RWPE1 (cell line): ENCODE results near the gene ANXA5.

ENCODE experiments used
- CTCF ChIA-PET: fragments of 350-600 bp; sonication (Branson Sonifier 250); formaldehyde crosslinking; extraction: SDS; loops from one replicate; lab custom pipeline; 2021; lab: Yijun Ruan, JAX
- POLR2A ChIA-PET: fragments of 400-600 bp; formaldehyde crosslinking; extraction: SDS; loops from one replicate; lab custom pipeline; 2020; ENCODE audit warnings: antibody characterized with exemption; ENCODE audit not compliant: low non-redundant PET; lab: Yijun Ruan, JAX
- DNase-seq: peaks from one replicate; pipeline ENCODE4 v3.0.0; 2012; ENCODE audit warnings: low spot score
- H3K27ac ChIP-seq: fragments of 450-650 bp; 2 replicates; pipeline ENCODE4 v1.5.1; 2017
- CTCF ChIP-seq: fragments of 450-650 bp; conservative IDR thresholded peaks from 2 replicates; pipeline ENCODE4 v1.5.1; 2017; ENCODE audit warnings: low read depth, mild to moderate bottlenecking

ANXA5 gene

GRCh38 chr4:121696581-121697461 is at the start of gene ANXA5:
Gene ANXA5, minus strand, starts transcription at chr4:121696980. Its CDS starts 391 bp downstream, at chr4:121696589.
- CTCF ChIA-PET: interaction anchor here (1.1 to 1.3 kb wide), 5 partner anchors 8 to 40 kb away, joined by 3 to 10 read pairs (median 5); no protein-coding TSS in a partner anchor
- peak; percentile 49 for TF ChIP-seq CTCF
- peak within 1 kb of the TSS; percentile 95 for H3K27ac ChIP-seq
- POLR2A ChIA-PET: interaction anchor here (1.0 to 1.2 kb wide), 2 partner anchors 11 to 14 kb away, joined by 3 to 4 read pairs; no protein-coding TSS in a partner anchor
- DNase-seq: peak; percentile 84

GRCh38 chr4:121742794-121743193 is 46.0 kb upstream of the ANXA5 start:
- H3K27ac ChIP-seq: no peak overlapping the region
- CTCF ChIA-PET: no interaction called here
- no peak for DNase-seq
- no peak for TF ChIP-seq CTCF
- POLR2A ChIA-PET: no interaction called here

- TF ChIP-seq CTCF: no peak
- ChIA-PET POLR2A (no interaction called here), CTCF (no interaction called here)
- no peak overlapping the region for H3K27ac ChIP-seq
- DNase-seq: no peak
Observed at GRCh38 chr4:121741751-121742150, 45.0 kb upstream of the ANXA5 start.

GRCh38 chr4:121740796-121741409 is 44.1 kb upstream of the ANXA5 start:
- POLR2A ChIA-PET: no interaction called here
- no peak for TF ChIP-seq CTCF
- no peak overlapping the region for H3K27ac ChIP-seq
- CTCF ChIA-PET: interaction anchor here (0.6 kb wide), 1 partner anchor 449 kb away, joined by 3 read pairs; no protein-coding TSS in a partner anchor
- DNase-seq: no peak

GRCh38 chr4:121739575-121739974 is 42.8 kb upstream of the ANXA5 start:
- no peak for DNase-seq
- ChIA-PET POLR2A (no interaction called here), CTCF (no interaction called here)
- no peak overlapping the region for H3K27ac ChIP-seq
- no peak for TF ChIP-seq CTCF

GRCh38 chr4:121738780-121739535 is 42.2 kb upstream of the ANXA5 start:
- ChIA-PET CTCF (no interaction called here), POLR2A (no interaction called here)
- DNase-seq: no peak
- H3K27ac ChIP-seq: no peak overlapping the region
- no peak for TF ChIP-seq CTCF
